ENCODE results near the gene MB21D2.

Gene MB21D2

GRCh38 chr3:192889679-192890078 lies 28.0 kb downstream of the MB21D2 start:
- no peak for DNase-seq

- no peak for DNase-seq
Measured at GRCh38 chr3:192888190-192888589, 29.5 kb downstream of the MB21D2 start.

DNA sequence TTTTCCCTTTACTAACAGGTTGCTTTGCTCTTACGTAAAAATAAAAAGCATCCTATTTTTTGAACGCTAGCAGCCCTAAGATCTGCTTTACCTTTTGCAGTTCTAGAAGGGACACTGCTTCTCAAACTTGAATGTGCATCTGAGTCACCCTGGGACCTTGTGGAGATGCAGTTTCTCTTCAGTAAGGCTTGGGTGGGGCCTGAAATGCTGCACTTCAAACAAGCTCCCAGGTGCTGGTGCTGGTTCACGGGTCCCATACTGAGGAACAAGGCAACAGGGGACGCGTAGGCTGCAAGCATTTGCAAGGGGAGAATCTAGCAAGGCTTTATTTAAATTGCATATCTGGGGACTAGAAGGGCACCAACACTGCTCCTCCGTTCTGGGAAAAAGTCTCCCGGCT lies 30.0 kb downstream of the MB21D2 start:
- DNase-seq = no peak

- DNase-seq = no peak
Measured at GRCh38 chr3:192887047-192887446, 30.6 kb downstream of the MB21D2 start.

DNA sequence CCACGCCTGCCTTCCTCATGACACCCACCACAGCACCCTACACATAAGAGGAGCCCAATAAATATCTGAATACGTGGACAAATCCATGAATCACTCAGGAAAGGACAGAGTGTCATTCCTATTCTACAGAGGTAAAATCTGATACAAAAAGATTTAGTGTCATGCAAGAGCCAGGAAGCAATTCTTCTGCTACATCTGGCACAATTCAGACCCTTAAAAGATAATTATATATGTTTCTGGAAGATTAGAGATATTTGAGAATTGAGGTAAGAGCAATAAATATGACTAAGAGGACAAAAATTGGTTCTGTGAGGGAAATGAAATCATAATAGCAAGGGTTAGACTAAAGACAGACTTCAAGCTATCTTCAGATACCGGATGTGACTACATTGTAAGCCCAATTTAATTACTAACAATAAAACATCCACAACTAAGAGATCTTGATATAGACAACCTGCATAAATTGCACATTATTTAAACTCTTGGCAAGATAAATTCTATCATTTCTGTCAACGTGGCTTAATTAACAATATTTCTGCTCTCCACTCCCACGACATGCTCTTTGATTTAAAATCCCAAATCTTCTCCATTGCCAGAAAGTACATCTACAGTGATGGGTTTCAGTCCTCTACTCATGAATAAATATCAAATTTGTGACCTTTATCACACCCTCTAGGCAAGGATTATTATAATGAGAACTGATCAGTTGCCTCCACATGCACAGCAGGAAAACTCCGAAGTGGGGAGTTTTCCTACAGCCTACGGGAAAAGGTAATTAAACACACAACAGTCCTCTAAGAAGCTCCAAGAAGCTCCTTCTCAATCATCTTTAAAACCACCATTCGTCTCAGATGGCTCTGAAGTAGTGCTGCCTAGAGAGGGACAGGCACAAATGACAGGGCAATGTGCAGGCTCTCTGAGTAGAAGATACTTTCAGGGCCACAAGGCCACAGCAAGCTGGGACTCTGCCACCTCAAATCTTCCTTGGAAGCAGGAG lies 32.6 kb downstream of the MB21D2 start:
- DNase-seq = no peak

- no peak for DNase-seq
Measured at GRCh38 chr3:192883512-192883911, 34.1 kb downstream of the MB21D2 start.

GRCh38 chr3:192881159-192881786 lies 36.4 kb downstream of the MB21D2 start:
- no peak for DNase-seq

DNA sequence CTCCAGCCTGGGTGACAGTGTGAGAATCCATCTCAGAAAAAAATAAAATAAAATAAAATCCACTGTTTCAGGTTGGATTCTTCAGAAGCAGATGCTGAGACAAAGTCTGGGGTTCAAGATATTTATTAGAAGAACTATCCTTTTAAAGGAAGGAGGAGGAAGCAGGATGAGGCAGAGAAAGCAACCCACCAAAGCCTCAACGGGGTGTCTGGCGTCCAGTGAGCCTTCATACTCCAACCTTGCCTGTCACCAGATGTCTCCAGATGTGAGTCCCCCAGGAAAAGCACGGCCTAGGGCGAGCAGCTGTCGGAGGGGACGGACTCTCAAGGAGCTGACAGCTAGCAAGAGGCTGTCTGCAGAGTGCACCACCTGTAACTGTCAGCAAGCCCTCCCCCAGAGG lies 37.3 kb downstream of the MB21D2 start:
- no peak for DNase-seq

- no peak for DNase-seq
Measured at GRCh38 chr3:192879346-192880031, 38.2 kb downstream of the MB21D2 start.

DNA sequence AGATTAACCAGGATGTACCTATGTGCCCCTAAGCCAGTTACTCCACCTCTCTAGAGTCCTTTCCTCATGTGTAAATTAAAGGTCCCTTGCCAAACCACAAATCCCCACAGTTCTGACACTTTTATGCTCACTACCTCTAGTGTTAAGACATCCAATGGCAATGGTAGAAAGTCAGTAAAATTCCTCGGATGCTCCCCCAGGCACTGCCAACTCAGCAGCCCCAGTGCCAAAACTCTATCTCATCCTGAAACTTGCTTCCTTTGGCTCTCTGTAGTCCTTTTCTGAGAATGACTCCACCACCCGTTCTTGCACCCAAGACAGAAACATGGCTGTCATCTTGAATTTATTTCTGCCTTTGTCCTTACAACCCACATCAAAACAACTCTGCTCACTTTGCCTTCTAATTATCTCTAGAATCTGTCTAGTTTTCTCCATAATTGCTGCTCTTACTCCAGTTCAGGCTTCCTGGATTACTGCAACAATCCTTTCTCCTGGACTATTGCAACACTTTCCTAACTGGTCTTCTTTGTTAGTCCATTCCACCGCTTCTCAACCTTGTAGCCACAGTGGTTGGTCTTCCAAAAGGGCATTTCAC lies 41.6 kb downstream of the MB21D2 start:
- DNase-seq = no peak

GRCh38 chr3:192870822-192871221 lies 46.8 kb downstream of the MB21D2 start:
- no peak for DNase-seq

- DNase-seq = no peak
Measured at GRCh38 chr3:192869131-192870031, 48.3 kb downstream of the MB21D2 start.

DNA sequence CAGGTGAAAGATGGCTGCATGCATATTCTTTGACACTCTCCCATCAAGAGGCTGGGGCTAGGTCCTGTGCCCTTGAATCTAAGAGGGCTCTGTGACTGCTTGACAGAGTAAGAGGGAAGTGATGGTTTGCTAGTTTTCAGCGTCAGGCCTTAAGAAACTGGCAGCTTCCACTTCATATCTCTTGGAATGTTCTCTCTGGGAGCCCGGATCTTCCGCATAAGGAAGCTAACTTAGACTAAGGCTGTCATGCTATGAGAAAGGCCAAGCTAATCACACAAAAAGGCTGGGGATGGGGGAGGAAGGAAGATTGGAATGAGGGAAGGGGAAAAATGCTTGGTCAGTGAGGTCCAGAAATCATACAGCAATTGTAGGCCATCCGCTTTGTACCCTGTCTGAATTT lies 50.0 kb downstream of the MB21D2 start:
- DNase-seq = no peak

DNA sequence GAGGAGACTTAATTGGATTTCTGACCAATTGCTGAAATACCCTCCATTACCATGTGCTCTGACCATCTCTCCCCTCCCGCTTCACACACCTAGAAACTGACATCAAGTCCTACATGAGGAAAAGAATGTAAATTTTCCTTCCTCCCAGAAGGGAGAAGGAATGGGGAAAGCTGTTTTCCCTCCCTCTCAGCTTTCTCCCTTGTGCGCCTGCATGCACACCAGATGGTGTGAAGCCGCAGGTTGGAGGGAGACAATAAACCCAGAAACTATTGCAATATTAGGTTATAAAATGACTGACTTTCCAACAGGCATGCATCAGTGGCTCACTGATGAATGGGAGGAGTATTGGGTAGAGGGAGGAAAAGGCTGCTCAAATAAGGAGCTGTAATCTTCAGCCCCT lies 50.9 kb downstream of the MB21D2 start:
- DNase-seq = no peak

GRCh38 chr3:192864941-192865340 lies 52.7 kb downstream of the MB21D2 start:
- DNase-seq = no peak

GRCh38 chr3:192863091-192863420 lies 54.6 kb downstream of the MB21D2 start:
- no peak for DNase-seq

DNA sequence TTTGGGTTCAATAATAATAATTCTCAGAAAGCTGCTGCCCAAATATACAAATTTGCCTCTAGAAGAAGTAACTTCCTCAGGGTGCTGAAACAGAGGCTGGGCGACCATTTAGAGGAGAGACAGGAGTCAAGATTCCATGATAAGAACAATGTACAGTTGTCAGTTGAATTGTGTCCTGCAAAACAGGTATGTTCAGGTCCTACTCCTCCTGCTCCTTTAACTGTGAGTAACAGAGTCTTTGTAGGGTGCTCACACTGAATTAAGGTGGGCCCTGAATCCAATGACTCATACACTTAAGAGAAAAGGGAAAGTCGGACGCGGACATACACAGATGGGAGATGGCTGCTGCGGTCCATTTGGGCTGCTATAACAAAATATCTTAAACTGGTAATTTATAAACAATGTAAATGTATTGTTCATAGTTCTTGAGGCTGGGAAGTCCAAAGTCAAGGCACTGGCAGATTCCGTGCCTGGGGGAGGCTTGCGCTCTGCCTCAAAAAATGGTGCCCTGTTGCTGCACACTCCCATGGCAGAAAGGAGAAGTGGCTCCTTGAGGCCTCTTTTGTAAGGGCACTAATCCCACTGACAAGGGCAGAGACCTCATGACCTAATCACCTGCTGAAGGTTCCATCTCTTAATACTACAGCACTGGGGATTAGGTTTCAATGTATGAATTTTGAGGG lies 55.1 kb downstream of the MB21D2 start:
- no peak for DNase-seq

DNA sequence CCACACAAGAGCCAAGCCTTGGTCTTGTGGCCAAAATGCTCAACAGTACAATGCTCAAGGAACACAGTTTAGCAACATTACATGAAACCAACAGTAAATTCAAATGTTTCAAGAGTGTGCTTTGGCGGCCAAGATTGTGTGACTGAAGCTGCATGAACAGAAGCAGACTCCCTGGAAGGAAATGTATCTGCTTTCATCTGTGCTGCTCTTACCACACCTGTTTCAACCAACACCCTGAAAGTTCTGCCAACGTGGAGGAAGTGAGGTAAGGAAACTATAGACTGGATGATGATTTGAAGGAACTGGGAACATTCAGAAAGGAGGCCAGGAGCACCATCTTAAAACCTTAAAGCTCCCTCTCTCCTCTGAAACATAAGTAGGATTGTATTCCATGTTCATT lies 55.7 kb downstream of the MB21D2 start:
- DNase-seq = no peak

DNA sequence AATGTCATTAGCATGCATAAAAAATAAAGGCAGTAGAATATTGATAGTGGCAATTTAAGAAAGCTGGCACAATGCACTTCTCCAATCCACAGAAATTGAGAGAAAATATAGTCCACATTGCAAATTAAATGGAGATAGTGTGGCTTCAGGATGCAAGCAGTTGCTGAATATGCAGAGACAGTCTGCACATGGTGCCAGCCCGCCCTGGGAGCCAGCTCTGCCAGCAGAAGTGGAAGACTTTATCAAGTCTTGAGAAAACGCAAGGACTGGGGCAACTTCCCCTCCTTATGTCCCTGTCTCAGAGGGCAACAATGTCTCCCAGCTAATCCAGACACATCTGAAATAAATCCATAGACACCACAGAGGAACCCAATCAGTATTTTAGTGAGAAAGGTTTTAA lies 57.2 kb downstream of the MB21D2 start:
- no peak for DNase-seq

DNA sequence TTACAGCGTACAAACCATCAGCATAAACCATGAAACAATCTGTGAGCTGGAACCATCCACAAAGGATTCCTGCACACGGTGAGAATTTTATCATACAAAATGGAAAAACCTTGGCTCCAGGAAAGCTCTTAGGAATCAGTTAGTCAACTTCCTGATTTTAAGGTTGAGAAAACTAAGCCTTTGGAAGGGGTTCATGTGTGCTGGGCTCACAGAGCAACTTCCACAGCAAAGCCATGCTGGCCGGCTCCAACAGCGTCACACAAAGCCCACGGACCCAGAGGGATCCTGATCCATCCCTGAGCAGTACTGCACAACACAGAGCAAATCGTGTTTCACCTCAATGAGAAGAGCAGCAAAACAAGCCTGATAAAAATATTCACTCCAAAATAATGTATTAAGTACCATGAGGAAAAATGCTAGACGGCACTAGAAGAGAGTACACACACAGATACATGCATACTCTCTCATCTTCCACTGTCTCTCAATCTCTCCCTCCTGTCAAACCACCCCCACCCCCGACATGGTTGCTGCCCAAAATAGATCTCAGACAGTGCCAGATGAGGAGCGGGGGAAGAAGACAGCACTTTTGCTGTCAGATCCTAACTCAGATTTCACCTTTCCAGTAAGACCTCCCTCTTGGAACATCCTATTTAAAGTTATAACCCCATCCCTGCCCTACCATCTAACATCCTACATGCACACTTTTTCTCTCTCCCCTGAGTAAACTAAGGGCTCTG lies 58.6 kb downstream of the MB21D2 start:
- DNase-seq = no peak

DNA sequence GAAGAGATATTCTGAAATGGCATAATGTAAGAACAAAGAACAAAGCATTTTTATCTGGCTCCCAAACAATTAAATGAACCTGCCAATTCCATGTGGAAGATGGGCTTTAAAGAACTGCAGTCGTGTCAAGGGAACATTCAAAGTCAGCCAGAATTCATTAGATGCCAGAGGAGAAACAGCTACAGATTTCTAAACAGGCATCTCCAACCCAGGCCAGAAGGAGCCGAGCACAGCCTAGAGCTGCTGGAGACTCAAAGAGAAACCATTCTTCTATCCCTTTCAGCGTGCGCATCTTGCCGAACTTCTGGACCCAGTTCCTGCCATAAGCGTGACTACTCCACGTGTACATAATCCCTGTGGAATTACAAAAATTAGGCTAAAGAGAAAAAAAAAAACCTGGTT lies 60.4 kb downstream of the MB21D2 start:
- DNase-seq = no peak
